ENCODE results near the gene FYN. TPM values are rescaled to one million over a fixed set of nuclear protein-coding genes. Genes with fewer than 3 reads are reported as not detected.

FYN gene
- total and polyA plus RNA-seq, 4 donors, result 11.2 to 28.3 (median 19.7) TPM

DNA sequence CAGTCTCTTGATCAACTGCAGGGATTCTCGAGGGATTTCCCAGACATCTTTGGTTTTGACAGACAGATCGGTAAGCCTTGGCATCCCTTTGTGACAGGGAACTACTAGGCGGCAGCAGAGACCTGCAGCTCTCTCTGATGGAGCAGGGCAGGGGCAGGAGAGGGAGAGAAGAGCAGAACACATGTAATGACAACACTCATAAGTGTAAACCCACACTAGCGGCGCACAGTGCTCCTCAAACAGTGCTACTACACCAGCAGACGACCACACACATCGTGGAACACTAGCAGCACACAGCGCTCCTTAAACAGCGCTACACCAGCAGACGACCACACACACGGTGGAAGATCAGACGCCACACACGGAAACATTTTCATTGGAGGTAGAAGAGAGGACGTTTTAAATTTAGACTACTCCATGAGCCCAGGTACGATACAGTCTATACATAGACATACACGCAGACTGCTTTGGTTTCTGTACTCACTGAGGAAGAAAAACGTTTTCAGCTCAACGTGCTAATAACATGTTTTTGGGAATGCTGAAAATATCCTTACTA, 173.0 kb downstream of the FYN start:
- 93% methylated on average over 18 of the region's 18 CpGs for WGBS
- TF ChIP-seq FOXA2 (IDR thresholded peaks at IDR 0.05) (no peak), FOXA1 (IDR thresholded peaks at IDR 0.05) (no peak), EGR1 (IDR thresholded peaks at IDR 0.05; ENCODE audit: low read depth in 2 of 2) (no peak), HNF4A (conservative IDR thresholded peaks at IDR 0.05) (no peak), NR2F2 (IDR thresholded peaks at IDR 0.05) (no peak), JUND (IDR thresholded peaks at IDR 0.05) (no peak), HNF4G (IDR thresholded peaks at IDR 0.05) (no peak), RAD21 (IDR thresholded peaks at IDR 0.05) (no peak), YY1 (IDR thresholded peaks at IDR 0.05) (no peak), SP1 (IDR thresholded peaks at IDR 0.05) (no peak), RXRA (IDR thresholded peaks at IDR 0.05) (no peak), GABPA (IDR thresholded peaks at IDR 0.05 in 1 of 2, conservative IDR thresholded peaks at IDR 0.05 in 1 of 2) (no peak), TAF1 (conservative IDR thresholded peaks at IDR 0.05) (no peak)
- TF ChIP-seq, protein P1, sequence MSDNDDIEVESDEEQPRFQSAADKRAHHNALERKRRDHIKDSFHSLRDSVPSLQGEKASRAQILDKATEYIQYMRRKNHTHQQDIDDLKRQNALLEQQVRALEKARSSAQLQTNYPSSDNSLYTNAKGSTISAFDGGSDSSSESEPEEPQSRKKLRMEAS (IDR thresholded peaks at IDR 0.05), result no peak
- TF ChIP-seq, protein P2, sequence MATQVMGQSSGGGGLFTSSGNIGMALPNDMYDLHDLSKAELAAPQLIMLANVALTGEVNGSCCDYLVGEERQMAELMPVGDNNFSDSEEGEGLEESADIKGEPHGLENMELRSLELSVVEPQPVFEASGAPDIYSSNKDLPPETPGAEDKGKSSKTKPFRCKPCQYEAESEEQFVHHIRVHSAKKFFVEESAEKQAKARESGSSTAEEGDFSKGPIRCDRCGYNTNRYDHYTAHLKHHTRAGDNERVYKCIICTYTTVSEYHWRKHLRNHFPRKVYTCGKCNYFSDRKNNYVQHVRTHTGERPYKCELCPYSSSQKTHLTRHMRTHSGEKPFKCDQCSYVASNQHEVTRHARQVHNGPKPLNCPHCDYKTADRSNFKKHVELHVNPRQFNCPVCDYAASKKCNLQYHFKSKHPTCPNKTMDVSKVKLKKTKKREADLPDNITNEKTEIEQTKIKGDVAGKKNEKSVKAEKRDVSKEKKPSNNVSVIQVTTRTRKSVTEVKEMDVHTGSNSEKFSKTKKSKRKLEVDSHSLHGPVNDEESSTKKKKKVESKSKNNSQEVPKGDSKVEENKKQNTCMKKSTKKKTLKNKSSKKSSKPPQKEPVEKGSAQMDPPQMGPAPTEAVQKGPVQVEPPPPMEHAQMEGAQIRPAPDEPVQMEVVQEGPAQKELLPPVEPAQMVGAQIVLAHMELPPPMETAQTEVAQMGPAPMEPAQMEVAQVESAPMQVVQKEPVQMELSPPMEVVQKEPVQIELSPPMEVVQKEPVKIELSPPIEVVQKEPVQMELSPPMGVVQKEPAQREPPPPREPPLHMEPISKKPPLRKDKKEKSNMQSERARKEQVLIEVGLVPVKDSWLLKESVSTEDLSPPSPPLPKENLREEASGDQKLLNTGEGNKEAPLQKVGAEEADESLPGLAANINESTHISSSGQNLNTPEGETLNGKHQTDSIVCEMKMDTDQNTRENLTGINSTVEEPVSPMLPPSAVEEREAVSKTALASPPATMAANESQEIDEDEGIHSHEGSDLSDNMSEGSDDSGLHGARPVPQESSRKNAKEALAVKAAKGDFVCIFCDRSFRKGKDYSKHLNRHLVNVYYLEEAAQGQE (IDR thresholded peaks at IDR 0.05), result no peak
- TF ChIP-seq, protein P3, sequence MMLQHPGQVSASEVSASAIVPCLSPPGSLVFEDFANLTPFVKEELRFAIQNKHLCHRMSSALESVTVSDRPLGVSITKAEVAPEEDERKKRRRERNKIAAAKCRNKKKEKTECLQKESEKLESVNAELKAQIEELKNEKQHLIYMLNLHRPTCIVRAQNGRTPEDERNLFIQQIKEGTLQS (IDR thresholded peaks at IDR 0.05), result no peak
- TF ChIP-seq, protein P4, sequence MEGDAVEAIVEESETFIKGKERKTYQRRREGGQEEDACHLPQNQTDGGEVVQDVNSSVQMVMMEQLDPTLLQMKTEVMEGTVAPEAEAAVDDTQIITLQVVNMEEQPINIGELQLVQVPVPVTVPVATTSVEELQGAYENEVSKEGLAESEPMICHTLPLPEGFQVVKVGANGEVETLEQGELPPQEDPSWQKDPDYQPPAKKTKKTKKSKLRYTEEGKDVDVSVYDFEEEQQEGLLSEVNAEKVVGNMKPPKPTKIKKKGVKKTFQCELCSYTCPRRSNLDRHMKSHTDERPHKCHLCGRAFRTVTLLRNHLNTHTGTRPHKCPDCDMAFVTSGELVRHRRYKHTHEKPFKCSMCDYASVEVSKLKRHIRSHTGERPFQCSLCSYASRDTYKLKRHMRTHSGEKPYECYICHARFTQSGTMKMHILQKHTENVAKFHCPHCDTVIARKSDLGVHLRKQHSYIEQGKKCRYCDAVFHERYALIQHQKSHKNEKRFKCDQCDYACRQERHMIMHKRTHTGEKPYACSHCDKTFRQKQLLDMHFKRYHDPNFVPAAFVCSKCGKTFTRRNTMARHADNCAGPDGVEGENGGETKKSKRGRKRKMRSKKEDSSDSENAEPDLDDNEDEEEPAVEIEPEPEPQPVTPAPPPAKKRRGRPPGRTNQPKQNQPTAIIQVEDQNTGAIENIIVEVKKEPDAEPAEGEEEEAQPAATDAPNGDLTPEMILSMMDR (IDR thresholded peaks at IDR 0.05; ENCODE audit: low read depth, low read length, missing input control), result no peak
- TF ChIP-seq, protein P5, sequence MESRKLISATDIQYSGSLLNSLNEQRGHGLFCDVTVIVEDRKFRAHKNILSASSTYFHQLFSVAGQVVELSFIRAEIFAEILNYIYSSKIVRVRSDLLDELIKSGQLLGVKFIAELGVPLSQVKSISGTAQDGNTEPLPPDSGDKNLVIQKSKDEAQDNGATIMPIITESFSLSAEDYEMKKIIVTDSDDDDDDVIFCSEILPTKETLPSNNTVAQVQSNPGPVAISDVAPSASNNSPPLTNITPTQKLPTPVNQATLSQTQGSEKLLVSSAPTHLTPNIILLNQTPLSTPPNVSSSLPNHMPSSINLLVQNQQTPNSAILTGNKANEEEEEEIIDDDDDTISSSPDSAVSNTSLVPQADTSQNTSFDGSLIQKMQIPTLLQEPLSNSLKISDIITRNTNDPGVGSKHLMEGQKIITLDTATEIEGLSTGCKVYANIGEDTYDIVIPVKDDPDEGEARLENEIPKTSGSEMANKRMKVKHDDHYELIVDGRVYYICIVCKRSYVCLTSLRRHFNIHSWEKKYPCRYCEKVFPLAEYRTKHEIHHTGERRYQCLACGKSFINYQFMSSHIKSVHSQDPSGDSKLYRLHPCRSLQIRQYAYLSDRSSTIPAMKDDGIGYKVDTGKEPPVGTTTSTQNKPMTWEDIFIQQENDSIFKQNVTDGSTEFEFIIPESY (IDR thresholded peaks at IDR 0.05), result no peak
- H3K36me3 ChIP-seq (ENCODE audit: control insufficient read depth in 4 of 4, insufficient read depth in 3 of 4, low read depth in 1 of 4, low read length in 3 of 4), result no peaks in the 10 kb centered on the region
- no peaks in the 10 kb centered on the region for H3K9me3 ChIP-seq (ENCODE audit: control insufficient read depth in 4 of 4, low read length in 3 of 4)
- H3K9ac ChIP-seq (ENCODE audit: low read depth in 1 of 2, low read length in 2 of 2), result no peak overlapping the region
- no peaks in the 10 kb centered on the region for H3K4me1 ChIP-seq (ENCODE audit: control insufficient read depth in 4 of 4, insufficient read depth in 4 of 4, low read length in 3 of 4)
- no peak overlapping the region for H3K4me3 ChIP-seq (ENCODE audit: low read depth in 1 of 3, low read length in 3 of 3)
- H3K27me3 ChIP-seq (ENCODE audit: control insufficient read depth in 4 of 4, insufficient read depth in 4 of 4, low read length in 3 of 4), result no peaks in the 10 kb centered on the region
- DNase-seq (ENCODE audit: low spot score), result no peak
- no peak overlapping the region for H3K27ac ChIP-seq (ENCODE audit: low read depth in 1 of 2, low read length in 2 of 2)
